Calu3 (cell line): ENCODE measurements around the gene RCAN1. TPM values are rescaled to one million over a fixed set of nuclear protein-coding genes. Genes with fewer than 3 reads are reported as not detected.

Source experiments
- BruUV-seq: library from RNA; stranded (reverse); fragments of 400-500 nt; replicated peaks from 2 replicates; lab custom pipeline; 2021; lab: Mats Ljungman, UMichigan
- CTCF ChIA-PET: fragments of 300-600 bp; sonication (Branson Sonifier 250); formaldehyde crosslinking; loops from one replicate; lab custom pipeline; 2022; ENCODE audit warnings: antibody characterized with exemption; lab: Charles Lee
- DNase-seq: peaks from one replicate; pipeline ENCODE4 v3.0.0; 2022
- H3K27ac Mint-ChIP-seq: one replicate; pipeline ENCODE4 v1.8.0; 2022; ENCODE audit warnings: mixed read lengths; ENCODE audit not compliant: unreplicated experiment
- H3K27me3 Mint-ChIP-seq: one replicate; pipeline ENCODE4 v1.8.0; 2022; ENCODE audit warnings: mixed read lengths; ENCODE audit not compliant: unreplicated experiment
- H3K36me3 Mint-ChIP-seq: one replicate; pipeline ENCODE4 v1.8.0; 2022; ENCODE audit warnings: mild to moderate bottlenecking, moderate library complexity, mixed read lengths; ENCODE audit not compliant: insufficient read depth, unreplicated experiment
- H3K4me1 Mint-ChIP-seq: one replicate; pipeline ENCODE4 v1.8.0; 2022; ENCODE audit warnings: mild to moderate bottlenecking, low read depth, mixed read lengths; ENCODE audit not compliant: unreplicated experiment
- H3K4me3 Mint-ChIP-seq: one replicate; pipeline ENCODE4 v1.8.0; 2022; ENCODE audit warnings: mild to moderate bottlenecking, low read depth, moderate library complexity, mixed read lengths; ENCODE audit not compliant: unreplicated experiment
- H3K9me3 Mint-ChIP-seq: one replicate; pipeline ENCODE4 v1.8.0; 2022; ENCODE audit warnings: low read depth, mixed read lengths; ENCODE audit not compliant: unreplicated experiment
- intact Hi-C: fragments of 100-400 bp; cut with micrococcal nuclease; formaldehyde crosslinking; loops from one replicate; pipeline ENCODE4 v1.10.0; 2022; ENCODE audit not compliant: unreplicated experiment
- total RNA-seq: library from RNA; stranded (reverse); gene quantifications from 2 replicates; pipeline ENCODE4 v1.2.3, GENCODE V29; 2022
- TF ChIP-seq, protein P1 (sequence below): fragments of 200-600 bp; IDR thresholded peaks from one replicate; pipeline ENCODE4 v1.8.0; 2022; ENCODE audit warnings: antibody characterized with exemption; ENCODE audit not compliant: unreplicated experiment

Gene RCAN1
- total RNA-seq, 1 experiment from 2014 or later: 25.4 TPM

GRCh38 chr21:34615487-34615814, 538 bp upstream of the RCAN1 start:
- CTCF ChIA-PET: interaction anchor here (1.2 kb wide), 1 partner anchor 15 kb away, joined by 5 read pairs; no protein-coding TSS in a partner anchor
- H3K27ac Mint-ChIP-seq: no peak overlapping the region
- DNase-seq: no peak
- no TSS peak for BruUV-seq
- intact Hi-C loops: no loop called here
- H3K27me3 Mint-ChIP-seq: peaks cover 31% of the 10 kb centered on the region
- no peaks in the 10 kb centered on the region for H3K9me3 Mint-ChIP-seq
- H3K36me3 Mint-ChIP-seq: peaks cover 15% of the 10 kb centered on the region
- no peaks in the 10 kb centered on the region for H3K4me1 Mint-ChIP-seq
- H3K4me3 Mint-ChIP-seq: peak overlapping the region; percentile 75
- TF ChIP-seq, protein P1, sequence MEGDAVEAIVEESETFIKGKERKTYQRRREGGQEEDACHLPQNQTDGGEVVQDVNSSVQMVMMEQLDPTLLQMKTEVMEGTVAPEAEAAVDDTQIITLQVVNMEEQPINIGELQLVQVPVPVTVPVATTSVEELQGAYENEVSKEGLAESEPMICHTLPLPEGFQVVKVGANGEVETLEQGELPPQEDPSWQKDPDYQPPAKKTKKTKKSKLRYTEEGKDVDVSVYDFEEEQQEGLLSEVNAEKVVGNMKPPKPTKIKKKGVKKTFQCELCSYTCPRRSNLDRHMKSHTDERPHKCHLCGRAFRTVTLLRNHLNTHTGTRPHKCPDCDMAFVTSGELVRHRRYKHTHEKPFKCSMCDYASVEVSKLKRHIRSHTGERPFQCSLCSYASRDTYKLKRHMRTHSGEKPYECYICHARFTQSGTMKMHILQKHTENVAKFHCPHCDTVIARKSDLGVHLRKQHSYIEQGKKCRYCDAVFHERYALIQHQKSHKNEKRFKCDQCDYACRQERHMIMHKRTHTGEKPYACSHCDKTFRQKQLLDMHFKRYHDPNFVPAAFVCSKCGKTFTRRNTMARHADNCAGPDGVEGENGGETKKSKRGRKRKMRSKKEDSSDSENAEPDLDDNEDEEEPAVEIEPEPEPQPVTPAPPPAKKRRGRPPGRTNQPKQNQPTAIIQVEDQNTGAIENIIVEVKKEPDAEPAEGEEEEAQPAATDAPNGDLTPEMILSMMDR: no peak

DNA sequence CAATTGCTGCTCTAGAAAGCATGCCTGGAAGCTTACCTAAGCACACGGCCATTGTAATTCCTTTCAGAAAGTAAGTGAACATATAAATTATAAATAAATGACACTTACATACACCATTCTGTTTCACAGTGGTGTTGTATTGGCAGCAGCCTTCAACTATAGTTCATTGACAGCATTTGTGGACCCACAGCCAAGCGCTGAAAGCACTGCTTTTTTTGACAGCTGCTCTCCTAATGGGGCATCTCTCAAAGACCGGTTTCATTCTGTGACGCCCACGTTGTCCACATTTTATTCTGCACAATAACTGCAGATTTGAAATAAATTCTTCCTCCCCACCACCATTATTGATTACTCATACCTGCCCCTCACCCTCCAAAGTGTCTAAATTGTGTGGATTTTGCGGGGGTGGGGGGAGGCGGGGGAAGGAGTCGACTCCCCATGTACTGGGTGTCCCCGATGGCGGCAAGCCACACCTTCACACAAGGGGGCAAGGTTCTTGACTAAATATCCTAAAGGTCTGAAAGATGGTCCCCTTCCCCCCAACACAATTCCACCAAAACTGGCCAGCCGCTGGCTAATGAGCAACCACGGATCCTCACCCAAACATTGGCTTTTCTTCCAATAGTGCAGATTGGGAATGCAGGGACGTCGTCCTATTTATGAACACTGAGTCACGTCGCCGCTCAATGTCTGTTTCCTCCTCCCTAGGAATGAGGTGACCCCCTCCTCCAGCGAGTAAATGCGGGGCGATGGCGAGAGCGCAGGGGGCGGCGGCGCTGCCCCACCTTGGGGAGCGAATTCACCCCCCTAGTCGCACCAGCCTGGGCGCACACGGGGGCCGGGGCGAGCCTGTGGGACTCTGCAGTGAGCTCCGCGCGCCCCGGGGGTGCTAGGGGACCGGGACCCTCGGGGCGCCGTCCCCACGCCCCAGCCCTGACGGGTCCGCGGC, 960 bp downstream of the RCAN1 start:
- peak overlapping the region; percentile 75 for H3K4me3 Mint-ChIP-seq
- DNase-seq: peak; percentile 2
- TF ChIP-seq, protein P1: no peak
- TSS peak; percentile 41 for BruUV-seq
- CTCF ChIA-PET: no interaction called here
- peaks cover 15% of the 10 kb centered on the region for H3K36me3 Mint-ChIP-seq
- intact Hi-C loops: no loop called here
- H3K27me3 Mint-ChIP-seq: peaks cover 31% of the 10 kb centered on the region
- H3K27ac Mint-ChIP-seq: no peak overlapping the region
- no peaks in the 10 kb centered on the region for H3K4me1 Mint-ChIP-seq
- H3K9me3 Mint-ChIP-seq: no peaks in the 10 kb centered on the region

DNA sequence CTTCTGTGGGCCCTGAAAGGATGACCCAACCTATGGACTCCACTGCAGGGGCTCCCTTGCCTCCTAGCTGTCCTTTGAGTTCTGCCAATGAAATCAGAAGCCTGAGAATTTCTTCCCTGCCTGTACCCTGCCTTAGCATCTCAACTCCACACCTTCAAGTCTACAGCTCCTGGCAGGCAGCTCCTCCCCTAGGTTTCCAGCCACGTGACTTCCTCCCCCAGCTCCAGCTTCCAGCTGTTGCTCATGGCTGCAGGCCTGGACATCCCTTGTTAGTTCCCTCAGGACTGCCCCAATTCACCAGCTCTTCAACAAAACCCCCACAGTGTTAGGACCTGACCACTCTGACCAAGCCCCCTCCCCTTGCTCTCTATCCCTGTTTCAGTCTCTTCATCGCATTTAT, 2.4 kb downstream of the RCAN1 start:
- H3K27ac Mint-ChIP-seq: no peak overlapping the region
- peaks cover 15% of the 10 kb centered on the region for H3K36me3 Mint-ChIP-seq
- intact Hi-C loops: no loop called here
- H3K4me3 Mint-ChIP-seq: no peak overlapping the region
- no peaks in the 10 kb centered on the region for H3K4me1 Mint-ChIP-seq
- TF ChIP-seq, protein P1: no peak
- BruUV-seq: no TSS peak
- DNase-seq: no peak
- no peaks in the 10 kb centered on the region for H3K9me3 Mint-ChIP-seq
- peaks cover 26% of the 10 kb centered on the region for H3K27me3 Mint-ChIP-seq
- CTCF ChIA-PET: interaction anchor here (1.5 kb wide), 1 partner anchor 10 kb away, joined by 3 read pairs; no protein-coding TSS in a partner anchor

GRCh38 chr21:34612056-34612455, 2.9 kb downstream of the RCAN1 start:
- H3K4me1 Mint-ChIP-seq: no peaks in the 10 kb centered on the region
- intact Hi-C loops: no loop called here
- H3K27ac Mint-ChIP-seq: no peak overlapping the region
- no peaks in the 10 kb centered on the region for H3K9me3 Mint-ChIP-seq
- CTCF ChIA-PET: interaction anchor here (1.5 kb wide), 1 partner anchor 9 kb away, joined by 3 read pairs; no protein-coding TSS in a partner anchor
- TF ChIP-seq, protein P1: no peak
- BruUV-seq: no TSS peak
- DNase-seq: no peak
- no peak overlapping the region for H3K4me3 Mint-ChIP-seq
- H3K27me3 Mint-ChIP-seq: peaks cover 21% of the 10 kb centered on the region
- peaks cover 15% of the 10 kb centered on the region for H3K36me3 Mint-ChIP-seq
